ENCODE measurements around the gene GSTT4. TPM values are rescaled to one million over a fixed set of nuclear protein-coding genes. Genes with fewer than 3 reads are reported as not detected.

The GSTT4 gene
- total and polyA plus RNA-seq, 9 of the 15 experiments (the other 6 are each of a cell fraction or from before 2014, with no cell fraction given): not detected

DNA sequence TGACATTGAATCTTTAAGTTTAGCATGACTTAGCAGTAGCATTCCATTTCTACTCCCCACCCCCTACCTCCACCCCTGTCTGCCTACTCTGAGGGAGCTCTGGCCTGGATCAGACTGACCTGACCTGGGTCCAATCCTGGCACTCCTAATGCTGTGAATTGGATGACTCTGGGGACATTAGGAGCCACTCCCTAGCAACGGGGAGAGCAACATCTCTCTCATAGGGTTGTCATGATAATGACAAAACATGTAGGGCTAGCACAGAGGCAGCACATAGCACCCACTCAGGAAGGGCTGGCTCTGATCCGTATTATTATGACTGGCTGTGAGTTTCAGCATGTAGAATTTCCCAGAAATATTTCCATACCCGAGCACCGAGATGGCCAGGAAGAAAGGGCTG is 46.3 kb upstream of the GSTT4 start:
- peaks cover 83% of the 10 kb centered on the region; the same call in 2 of the 3 replicates for H3K36me3 ChIP-seq (ENCODE audit: control insufficient read depth, insufficient read depth, low read length)
- in situ Hi-C loops (cut with MboI): no loop called here
- H3K27ac ChIP-seq (ENCODE audit: extremely low read depth, low read depth, low read length): no peak overlapping the region
- H4K20me1 ChIP-seq (replicated peaks; ENCODE audit: control insufficient read depth, insufficient read depth, low read length): no peaks in the 10 kb centered on the region
- WGBS (ENCODE audit: insufficient coverage, low coverage, missing lambda C conversion rate): 93% methylated on average over 3 of the region's 4 CpGs
- ChIA-PET POLR2A (interaction anchor here (0.7 kb wide), 1 partner anchor 9 kb away, joined by 3 read pairs; no protein-coding TSS in a partner anchor), CTCF (ENCODE audit: low intra/inter-chr PET ratio) (no interaction called here)
- H3K9me3 ChIP-seq (replicated peaks; ENCODE audit: control insufficient read depth, insufficient read depth, low read depth, low read length): no peaks in the 10 kb centered on the region
- no peaks in the 10 kb centered on the region; a peak in 1 of 5 replicates for H3K4me1 ChIP-seq (replicated peaks in 1 of 2; ENCODE audit: control insufficient read depth in 2 of 2, insufficient read depth in 2 of 2, low read length in 2 of 2)
- no peak overlapping the region for H3K4me3 ChIP-seq
- H3K9me1 ChIP-seq (ENCODE audit: control insufficient read depth, insufficient read depth, low read length): no peaks in the 10 kb centered on the region
- no peak overlapping the region for H3K4me2 ChIP-seq (ENCODE audit: insufficient read depth, low read length)
- H3K9ac ChIP-seq (ENCODE audit: insufficient read depth in 1 of 2, low read depth in 2 of 2, low read length in 2 of 2): no peak overlapping the region
- TF ChIP-seq ZNF699 (CRISPR knock-in tag; IDR thresholded peaks at IDR 0.05; ENCODE audit: insufficient replicate concordance): no peak
- TF ChIP-seq KLF10 (CRISPR knock-in tag; IDR thresholded peaks at IDR 0.05): no peak
- TF ChIP-seq KDM5B (IDR thresholded peaks at IDR 0.05; ENCODE audit: insufficient replicate concordance, low read depth, low read length): no peak
- TF ChIP-seq OTX1 (CRISPR knock-in tag; IDR thresholded peaks at IDR 0.05): no peak
- H3K27me3 ChIP-seq (ENCODE audit: control insufficient read depth in 2 of 2, insufficient read depth in 2 of 2, low read length in 2 of 2): no peaks in the 10 kb centered on the region
- no peaks in the 10 kb centered on the region for H3K79me2 ChIP-seq (ENCODE audit: control insufficient read depth, insufficient read depth, low read length)
- H2AFZ ChIP-seq (ENCODE audit: low read depth, low read length): no peak overlapping the region
- no TSS peak for BruUV-seq (replicated peaks)
- no peak for FAIRE-seq
- no peak for DNase-seq (ENCODE audit: extremely low read depth in 1 of 4, low spot score in 3 of 4)
- no peak for ATAC-seq
- intact Hi-C loops (cut with micrococcal nuclease): no loop called here

DNA sequence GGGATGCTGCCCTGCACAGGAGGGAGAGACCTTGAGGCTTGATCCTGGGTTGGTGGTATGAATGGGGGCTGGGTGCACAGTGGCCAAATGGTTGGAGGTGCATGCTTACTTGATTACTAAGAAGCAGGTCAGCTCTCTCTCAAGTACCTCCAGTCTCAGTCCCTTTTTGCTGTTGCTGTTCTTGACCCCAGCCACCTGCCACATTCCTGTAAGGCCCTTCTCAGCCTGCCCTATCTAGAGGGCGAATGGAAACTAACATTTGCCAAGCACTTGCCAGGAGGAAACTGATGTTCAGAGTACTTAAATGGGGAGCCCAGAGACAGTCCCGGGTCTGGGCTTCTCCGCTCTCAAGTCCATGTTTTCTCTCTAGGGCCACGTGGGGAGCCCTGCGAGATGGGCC is 45.8 kb upstream of the GSTT4 start:
- POLR2A ChIA-PET: interaction anchor here (0.7 kb wide), 1 partner anchor 10 kb away, joined by 3 read pairs; no protein-coding TSS in a partner anchor
- FAIRE-seq (no peak), ATAC-seq (no peak), DNase-seq (ENCODE audit: extremely low read depth in 1 of 4, low spot score in 3 of 4) (no peak)
- Histone ChIP-seq H3K4me2 (ENCODE audit: insufficient read depth, low read length) (no peak overlapping the region), H2AFZ (ENCODE audit: low read depth, low read length) (no peak overlapping the region), H3K27ac (ENCODE audit: extremely low read depth, low read depth, low read length) (no peak overlapping the region), H3K27me3 (ENCODE audit: control insufficient read depth in 2 of 2, insufficient read depth in 2 of 2, low read length in 2 of 2) (no peaks in the 10 kb centered on the region), H3K9ac (ENCODE audit: insufficient read depth in 1 of 2, low read depth in 2 of 2, low read length in 2 of 2) (no peak overlapping the region), H3K4me3 (no peak overlapping the region), H3K9me1 (ENCODE audit: control insufficient read depth, insufficient read depth, low read length) (no peaks in the 10 kb centered on the region), H3K9me3 (replicated peaks; ENCODE audit: control insufficient read depth, insufficient read depth, low read depth, low read length) (no peaks in the 10 kb centered on the region), H3K36me3 (ENCODE audit: control insufficient read depth, insufficient read depth, low read length) (peaks cover 84% of the 10 kb centered on the region; the same call in 2 of the 3 replicates), H3K4me1 (replicated peaks in 1 of 2; ENCODE audit: control insufficient read depth in 2 of 2, insufficient read depth in 2 of 2, low read length in 2 of 2) (no peaks in the 10 kb centered on the region; a peak in 1 of 5 replicates), H3K79me2 (ENCODE audit: control insufficient read depth, insufficient read depth, low read length) (no peaks in the 10 kb centered on the region), H4K20me1 (replicated peaks; ENCODE audit: control insufficient read depth, insufficient read depth, low read length) (no peaks in the 10 kb centered on the region)
- intact Hi-C loops (cut with micrococcal nuclease): no loop called here
- CTCF ChIA-PET (ENCODE audit: low intra/inter-chr PET ratio): no interaction called here
- in situ Hi-C loops (cut with MboI): no loop called here
- BruUV-seq (replicated peaks): no TSS peak
- WGBS (ENCODE audit: insufficient coverage, low coverage, missing lambda C conversion rate): 89% methylated on average over 5 of the region's 5 CpGs
- TF ChIP-seq ZKSCAN1 (IDR thresholded peaks at IDR 0.05; ENCODE audit: low read depth, low read length): no peak
- no peak for TF ChIP-seq NR2C2 (CRISPR knock-in tag; IDR thresholded peaks at IDR 0.05)
- TF ChIP-seq NR2C2 (tag; IDR thresholded peaks at IDR 0.05): no peak
- no peak for TF ChIP-seq HNRNPL (IDR thresholded peaks at IDR 0.05; ENCODE audit: low read depth, low read length)
- no peak for TF ChIP-seq MEF2A (IDR thresholded peaks at IDR 0.05; ENCODE audit: control insufficient read depth, low read depth, low read length)
- TF ChIP-seq ZNF146 (CRISPR knock-in tag; IDR thresholded peaks at IDR 0.05; ENCODE audit: unreplicated experiment): no peak
- no peak for TF ChIP-seq ZZZ3 (IDR thresholded peaks at IDR 0.05)
- TF ChIP-seq, protein P1, sequence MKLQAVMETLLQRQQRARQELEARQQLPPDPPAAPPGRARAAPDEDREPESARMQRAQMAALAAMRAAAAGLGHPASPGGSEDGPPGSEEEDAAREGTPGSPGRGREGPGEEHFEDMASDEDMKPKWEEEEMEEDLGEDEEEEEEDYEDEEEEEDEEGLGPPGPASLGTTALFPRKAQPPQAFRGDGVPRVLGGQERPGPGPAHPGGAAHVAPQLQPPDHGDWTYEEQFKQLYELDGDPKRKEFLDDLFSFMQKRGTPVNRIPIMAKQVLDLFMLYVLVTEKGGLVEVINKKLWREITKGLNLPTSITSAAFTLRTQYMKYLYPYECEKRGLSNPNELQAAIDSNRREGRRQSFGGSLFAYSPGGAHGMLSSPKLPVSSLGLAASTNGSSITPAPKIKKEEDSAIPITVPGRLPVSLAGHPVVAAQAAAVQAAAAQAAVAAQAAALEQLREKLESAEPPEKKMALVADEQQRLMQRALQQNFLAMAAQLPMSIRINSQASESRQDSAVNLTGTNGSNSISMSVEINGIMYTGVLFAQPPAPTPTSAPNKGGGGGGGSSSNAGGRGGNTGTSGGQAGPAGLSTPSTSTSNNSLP (IDR thresholded peaks at IDR 0.05; ENCODE audit: borderline replicate concordance, low read depth, low read length): no peak
- TF ChIP-seq HNRNPUL1 (IDR thresholded peaks at IDR 0.05; ENCODE audit: low read length): no peak
- no peak for TF ChIP-seq ZNF24 (IDR thresholded peaks at IDR 0.05)
- TF ChIP-seq NUFIP1 (IDR thresholded peaks at IDR 0.05; ENCODE audit: partially characterized antibody): no peak
- no peak for TF ChIP-seq CBX1 (IDR thresholded peaks at IDR 0.05; ENCODE audit: low read depth)
- no peak for TF ChIP-seq DNMT1 (IDR thresholded peaks at IDR 0.05)
- no peak for TF ChIP-seq RBFOX2 (IDR thresholded peaks at IDR 0.05; ENCODE audit: low read depth, low read length)
- TF ChIP-seq BCL6 (CRISPR knock-in tag; IDR thresholded peaks at IDR 0.05): no peak

All from K562 (cell line).